Activated T-cell treated with anti-CD3 and anti-CD28 coated beads, Interleukin-2, amount 50 U/mL, for 72 hours (primary cell): ENCODE results near the gene PEPD. TPM values are rescaled to one million over a fixed set of nuclear protein-coding genes. Genes with fewer than 3 reads are reported as not detected.

ENCODE experiments used
- ATAC-seq, 2 donors: fragments of 150-1000 bp; cut with Tn5 transposase; replicated peaks in 1 of 2; 2 replicates each; pipeline ENCODE4 v1.10.0; 2021; ENCODE audit warnings: moderate library complexity in 2 of 2, mild to moderate bottlenecking in 1 of 2
- DNase-seq, 2 donors: peaks; one replicate each; pipeline ENCODE4 v3.0.0; 2021 to 2022; ENCODE audit warnings: mixed read lengths in 1 of 2
- H3K27ac Mint-ChIP-seq: one replicate; pipeline ENCODE4 v1.8.0; 2022; ENCODE audit warnings: mild to moderate bottlenecking, moderate library complexity, mixed read lengths
- H3K27me3 Mint-ChIP-seq: one replicate; pipeline ENCODE4 v1.8.0; 2022; ENCODE audit warnings: low read depth, mixed read lengths
- H3K36me3 Mint-ChIP-seq, 2 donors: one replicate each; pipeline ENCODE4 v1.8.0; 2022; ENCODE audit warnings: mixed read lengths in 2 of 2, mild to moderate bottlenecking in 1 of 2; ENCODE audit not compliant: insufficient read depth in 2 of 2
- H3K4me1 Mint-ChIP-seq: one replicate; pipeline ENCODE4 v1.8.0; 2022; ENCODE audit warnings: low read depth, mixed read lengths
- H3K4me3 Mint-ChIP-seq, 2 donors: one replicate each; pipeline ENCODE4 v1.8.0; 2022; ENCODE audit warnings: mild to moderate bottlenecking in 2 of 2, mixed read lengths in 2 of 2, moderate library complexity in 2 of 2
- H3K9me3 Mint-ChIP-seq, 2 donors: one replicate each; pipeline ENCODE4 v1.8.0; 2022; ENCODE audit warnings: mixed read lengths in 2 of 2
- total RNA-seq, 2 donors: library from RNA; stranded (reverse); gene quantifications; one replicate each; pipeline ENCODE4 v1.2.3, GENCODE V29; 2022

Gene PEPD
- total RNA-seq, 2 donors from 2014 or later, result 19.8 to 21.1 TPM

DNA sequence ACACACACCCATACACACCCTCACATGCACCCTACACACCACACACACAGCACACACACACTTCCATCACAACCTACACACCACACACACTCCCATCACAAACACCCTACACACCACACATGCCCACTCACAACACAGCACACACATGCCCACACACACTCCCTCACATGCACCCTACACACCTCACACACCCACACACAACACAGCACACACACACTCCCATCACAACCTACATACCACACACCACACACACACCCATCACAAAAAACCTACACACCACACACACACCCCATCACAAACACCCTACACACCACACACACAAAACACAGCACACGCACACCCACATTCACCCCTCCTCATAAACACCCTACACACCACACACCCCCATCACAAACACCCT lies 15.1 kb downstream of the PEPD start:
- DNase-seq, result no peak
- H3K36me3 Mint-ChIP-seq, result no peaks in the 10 kb centered on the region
- peaks cover 0 to 8% of the 10 kb centered on the region in 2 donors for H3K9me3 Mint-ChIP-seq
- ATAC-seq, result no peak
- no peak overlapping the region for H3K4me3 Mint-ChIP-seq
- no peak overlapping the region for H3K27ac Mint-ChIP-seq
- H3K27me3 Mint-ChIP-seq, result no peaks in the 10 kb centered on the region
- H3K4me1 Mint-ChIP-seq, result no peaks in the 10 kb centered on the region

DNA sequence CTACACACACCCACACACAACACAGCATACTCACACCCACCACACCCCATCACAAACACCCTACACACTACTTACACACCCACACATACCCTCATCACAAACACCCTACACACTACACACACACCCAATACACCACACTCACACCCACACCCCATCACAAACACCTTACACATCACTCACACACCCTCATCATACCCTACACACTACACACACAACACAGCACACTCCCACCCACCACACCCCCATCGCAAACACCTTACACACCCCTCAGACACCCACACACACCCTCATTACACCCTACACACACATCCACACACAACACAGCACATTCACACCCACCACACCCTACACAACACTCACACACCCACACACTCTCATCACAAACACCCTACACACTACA lies 15.8 kb downstream of the PEPD start:
- H3K27ac Mint-ChIP-seq, result no peak overlapping the region
- no peak overlapping the region for H3K4me3 Mint-ChIP-seq
- no peaks in the 10 kb centered on the region for H3K4me1 Mint-ChIP-seq
- no peak for DNase-seq
- ATAC-seq, result no peak
- peaks cover 0 to 8% of the 10 kb centered on the region in 2 donors for H3K9me3 Mint-ChIP-seq
- no peaks in the 10 kb centered on the region for H3K27me3 Mint-ChIP-seq
- no peaks in the 10 kb centered on the region for H3K36me3 Mint-ChIP-seq

DNA sequence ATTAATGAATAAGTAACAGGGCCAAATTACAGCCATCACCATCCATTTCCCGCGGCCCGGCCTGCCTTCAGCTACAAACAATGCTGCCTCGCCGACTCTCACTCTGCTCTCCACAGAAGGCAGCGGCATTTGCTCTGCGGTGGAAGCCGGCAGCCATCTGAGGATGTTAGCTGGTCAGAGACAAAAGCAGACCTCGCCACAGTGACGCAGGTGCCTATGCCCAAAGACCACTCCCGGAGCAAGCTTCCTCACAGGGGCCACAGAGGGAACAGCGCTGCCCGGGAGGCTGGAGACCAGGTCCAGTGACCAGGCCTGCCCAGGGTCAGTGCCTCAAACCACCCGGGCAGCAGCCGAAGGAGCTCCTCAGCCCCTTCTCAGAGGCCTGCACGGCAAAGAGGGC lies 16.4 kb downstream of the PEPD start:
- peaks cover 0 to 8% of the 10 kb centered on the region in 2 donors for H3K9me3 Mint-ChIP-seq
- H3K36me3 Mint-ChIP-seq, result no peaks in the 10 kb centered on the region
- no peaks in the 10 kb centered on the region for H3K27me3 Mint-ChIP-seq
- no peak overlapping the region for H3K4me3 Mint-ChIP-seq
- DNase-seq, result no peak
- no peak overlapping the region for H3K27ac Mint-ChIP-seq
- no peak for ATAC-seq
- no peaks in the 10 kb centered on the region for H3K4me1 Mint-ChIP-seq

DNA sequence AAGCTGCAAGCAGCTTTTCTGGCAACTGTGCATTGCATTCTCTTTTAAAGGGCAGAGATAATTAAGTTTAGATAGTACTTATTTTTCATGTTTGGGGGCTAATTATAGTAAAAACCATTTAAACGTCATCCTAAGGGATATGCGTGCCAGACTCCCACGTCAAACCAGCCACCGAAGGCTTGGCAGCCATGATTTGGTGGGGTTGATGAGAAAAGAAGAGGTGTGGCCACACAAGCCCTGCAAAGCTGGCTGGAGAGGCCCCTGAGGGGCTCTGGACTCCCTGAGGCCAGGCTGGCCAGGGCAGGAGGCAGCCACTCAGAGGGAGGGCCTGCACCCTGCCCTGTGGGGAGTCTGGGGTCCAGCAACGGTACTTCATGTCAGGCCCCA lies 17.5 kb downstream of the PEPD start:
- Mint-ChIP-seq H3K9me3 (peaks cover 0 to 8% of the 10 kb centered on the region in 2 donors), H3K36me3 (no peaks in the 10 kb centered on the region), H3K4me3 (no peak overlapping the region), H3K27ac (no peak overlapping the region), H3K27me3 (no peaks in the 10 kb centered on the region), H3K4me1 (no peaks in the 10 kb centered on the region)
- DNase-seq, result no peak
- no peak for ATAC-seq

DNA sequence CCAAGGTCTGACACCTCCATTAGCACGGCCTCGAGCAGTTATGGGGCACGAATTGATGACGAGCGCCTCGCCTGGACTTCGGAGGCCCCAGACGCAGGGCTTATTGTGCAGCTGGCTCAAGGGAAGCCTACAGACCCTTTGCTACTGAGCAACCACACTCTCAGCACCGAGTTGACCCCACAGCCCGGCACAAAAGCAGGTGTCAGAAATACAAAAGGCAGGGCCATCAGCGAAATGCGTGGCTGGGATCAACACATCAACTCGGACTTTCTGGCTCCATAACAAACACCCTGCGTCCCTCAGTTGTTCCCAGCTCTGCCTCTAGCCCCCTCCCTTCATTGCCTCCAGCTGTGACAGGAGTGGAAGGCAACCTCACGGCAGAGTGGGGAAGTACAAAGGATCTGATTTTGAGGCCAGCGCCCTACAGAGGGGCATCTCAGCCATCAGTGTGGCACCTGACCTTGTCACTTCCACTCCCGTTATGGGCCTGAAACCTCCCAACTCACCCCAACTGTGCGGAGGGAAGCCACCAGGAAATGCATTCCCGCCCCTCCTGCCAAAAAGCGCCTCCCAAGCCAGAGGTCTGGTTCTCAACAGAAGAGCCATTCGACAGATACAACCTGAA lies 18.0 kb downstream of the PEPD start:
- H3K36me3 Mint-ChIP-seq, result no peaks in the 10 kb centered on the region
- DNase-seq (no peak), ATAC-seq (no peak)
- H3K4me1 Mint-ChIP-seq, result no peaks in the 10 kb centered on the region
- no peak overlapping the region for H3K4me3 Mint-ChIP-seq
- H3K27ac Mint-ChIP-seq, result no peak overlapping the region
- no peaks in the 10 kb centered on the region for H3K27me3 Mint-ChIP-seq
- peaks cover 0 to 8% of the 10 kb centered on the region in 2 donors for H3K9me3 Mint-ChIP-seq

DNA sequence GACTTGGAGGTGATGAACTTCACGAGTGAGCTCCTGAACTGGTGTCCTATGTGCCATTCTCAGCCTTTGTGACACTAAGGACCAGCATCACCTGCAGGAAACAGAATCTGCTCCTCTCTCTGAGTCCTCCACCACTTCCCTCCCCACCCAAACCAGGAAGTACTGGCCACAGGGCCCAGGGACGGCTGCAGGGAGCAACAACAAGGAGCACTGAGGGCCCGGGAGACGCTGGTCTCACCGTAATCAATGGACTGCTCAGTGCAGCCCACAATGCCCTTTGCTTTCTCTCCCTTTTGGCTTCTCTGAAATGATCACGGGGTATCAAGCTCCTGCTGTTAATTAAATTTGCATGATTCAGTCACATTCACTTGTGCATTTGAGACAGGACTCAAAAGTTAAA lies 18.6 kb downstream of the PEPD start:
- Mint-ChIP-seq H3K27ac (no peak overlapping the region), H3K4me1 (no peaks in the 10 kb centered on the region), H3K9me3 (peaks cover 0 to 8% of the 10 kb centered on the region in 2 donors), H3K4me3 (no peak overlapping the region), H3K27me3 (no peaks in the 10 kb centered on the region), H3K36me3 (no peaks in the 10 kb centered on the region)
- DNase-seq (no peak), ATAC-seq (no peak)

DNA sequence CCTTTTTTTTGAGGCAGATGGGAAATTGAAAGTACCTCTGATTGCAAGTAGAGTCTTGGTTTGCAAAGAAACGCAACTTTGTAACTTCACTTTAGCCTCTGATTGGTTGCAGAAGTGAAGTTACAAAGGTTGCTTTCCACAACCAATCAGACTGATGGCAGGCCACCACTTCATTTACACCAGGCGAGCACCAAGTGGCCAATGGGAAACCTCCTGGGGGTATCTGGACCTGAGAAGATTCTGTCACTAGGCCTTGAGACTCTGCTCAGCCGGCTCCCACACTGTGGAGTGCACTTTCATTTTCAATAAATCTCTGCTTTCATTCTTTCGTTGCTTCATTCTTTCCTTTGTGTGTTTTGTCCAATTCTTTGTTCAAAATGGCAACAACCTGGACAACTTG lies 19.1 kb downstream of the PEPD start:
- ATAC-seq (no peak), DNase-seq (no peak)
- Mint-ChIP-seq H3K27ac (no peak overlapping the region), H3K4me1 (no peaks in the 10 kb centered on the region), H3K4me3 (no peak overlapping the region), H3K27me3 (no peaks in the 10 kb centered on the region), H3K9me3 (peaks cover 0 to 8% of the 10 kb centered on the region in 2 donors), H3K36me3 (no peaks in the 10 kb centered on the region)

DNA sequence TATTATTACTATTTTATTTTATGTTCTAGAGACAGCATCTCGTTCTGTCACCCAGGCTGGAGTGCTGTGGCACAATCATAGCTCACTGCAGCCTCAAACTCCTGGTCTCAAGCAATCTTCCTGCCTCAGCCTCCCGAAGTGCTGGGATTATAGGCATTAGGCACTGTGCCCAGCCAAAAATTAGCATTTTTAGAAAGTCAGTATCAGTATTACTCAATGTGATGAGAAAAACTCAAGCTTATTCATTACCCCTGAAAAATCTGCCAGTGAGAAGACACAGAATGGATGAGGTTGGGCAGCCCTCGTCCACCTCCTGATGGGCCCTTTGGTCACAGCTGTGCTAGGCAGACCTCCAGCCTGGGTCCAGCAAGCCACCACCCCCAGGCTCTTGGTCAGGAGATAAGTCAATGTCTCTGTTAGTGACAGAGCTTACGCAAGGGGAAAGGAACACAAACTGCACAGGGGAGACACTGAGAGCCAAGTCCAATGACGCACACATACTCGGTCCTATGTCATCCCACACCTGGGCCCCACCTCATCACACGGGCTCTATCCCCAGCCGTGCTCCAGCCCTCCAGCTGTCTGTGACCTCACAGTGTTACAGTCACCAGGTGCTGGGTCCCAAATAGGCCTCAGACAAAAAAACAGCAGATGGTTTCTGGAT lies 19.8 kb downstream of the PEPD start:
- Mint-ChIP-seq H3K4me3 (no peak overlapping the region), H3K27me3 (no peaks in the 10 kb centered on the region), H3K9me3 (peaks cover 0 to 8% of the 10 kb centered on the region in 2 donors), H3K4me1 (no peaks in the 10 kb centered on the region), H3K27ac (no peak overlapping the region), H3K36me3 (no peaks in the 10 kb centered on the region)
- no peak for ATAC-seq
- no peak for DNase-seq

DNA sequence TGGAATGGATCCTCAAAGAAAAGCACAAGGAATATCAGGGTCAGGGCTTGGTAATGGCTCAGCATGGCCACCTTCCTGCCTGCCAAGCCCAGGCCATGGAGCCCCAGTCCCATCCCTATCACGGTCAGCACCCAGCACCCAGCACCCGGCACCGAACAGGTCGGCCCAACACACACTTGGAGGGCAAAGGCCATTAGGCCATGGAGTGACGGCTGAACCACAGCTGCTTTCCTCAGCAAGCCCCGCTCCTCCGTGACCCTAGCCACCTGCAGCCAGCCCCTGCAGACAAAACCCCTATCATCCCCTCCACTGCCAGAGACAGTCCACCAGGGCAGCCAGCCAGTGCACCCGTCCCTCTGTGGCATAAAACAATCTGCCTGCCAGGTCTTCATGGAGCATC lies 20.6 kb downstream of the PEPD start:
- Mint-ChIP-seq H3K4me1 (no peaks in the 10 kb centered on the region), H3K9me3 (peaks cover 0 to under 1% of the 10 kb centered on the region in 2 donors), H3K4me3 (no peak overlapping the region), H3K27ac (no peak overlapping the region), H3K36me3 (no peaks in the 10 kb centered on the region), H3K27me3 (no peaks in the 10 kb centered on the region)
- DNase-seq, result no peak
- no peak for ATAC-seq

DNA sequence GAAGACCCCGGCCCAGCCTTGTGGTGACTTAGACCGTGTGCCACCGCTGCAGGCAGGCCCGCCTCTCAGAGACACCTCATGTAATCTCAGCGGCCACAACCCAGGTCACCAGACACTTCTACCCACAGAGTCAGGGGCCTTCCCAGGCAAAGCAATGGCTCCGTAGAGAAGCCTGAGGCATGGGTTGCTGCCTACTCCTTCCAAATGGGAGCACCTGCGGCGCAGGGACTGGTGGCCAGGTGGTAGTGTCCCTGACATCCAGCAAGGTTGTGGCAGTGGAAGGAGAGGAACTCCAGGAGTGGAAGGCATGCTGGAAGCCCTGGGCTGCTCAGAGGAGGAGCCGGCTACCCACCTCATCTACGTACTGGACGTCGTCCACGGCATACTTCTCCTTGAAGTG lies 21.0 kb downstream of the PEPD start:
- DNase-seq, result no peak
- no peaks in the 10 kb centered on the region for H3K9me3 Mint-ChIP-seq
- ATAC-seq, result no peak
- H3K36me3 Mint-ChIP-seq, result no peaks in the 10 kb centered on the region
- H3K27me3 Mint-ChIP-seq, result no peaks in the 10 kb centered on the region
- H3K4me1 Mint-ChIP-seq, result no peaks in the 10 kb centered on the region
- no peak overlapping the region for H3K27ac Mint-ChIP-seq
- no peak overlapping the region for H3K4me3 Mint-ChIP-seq

DNA sequence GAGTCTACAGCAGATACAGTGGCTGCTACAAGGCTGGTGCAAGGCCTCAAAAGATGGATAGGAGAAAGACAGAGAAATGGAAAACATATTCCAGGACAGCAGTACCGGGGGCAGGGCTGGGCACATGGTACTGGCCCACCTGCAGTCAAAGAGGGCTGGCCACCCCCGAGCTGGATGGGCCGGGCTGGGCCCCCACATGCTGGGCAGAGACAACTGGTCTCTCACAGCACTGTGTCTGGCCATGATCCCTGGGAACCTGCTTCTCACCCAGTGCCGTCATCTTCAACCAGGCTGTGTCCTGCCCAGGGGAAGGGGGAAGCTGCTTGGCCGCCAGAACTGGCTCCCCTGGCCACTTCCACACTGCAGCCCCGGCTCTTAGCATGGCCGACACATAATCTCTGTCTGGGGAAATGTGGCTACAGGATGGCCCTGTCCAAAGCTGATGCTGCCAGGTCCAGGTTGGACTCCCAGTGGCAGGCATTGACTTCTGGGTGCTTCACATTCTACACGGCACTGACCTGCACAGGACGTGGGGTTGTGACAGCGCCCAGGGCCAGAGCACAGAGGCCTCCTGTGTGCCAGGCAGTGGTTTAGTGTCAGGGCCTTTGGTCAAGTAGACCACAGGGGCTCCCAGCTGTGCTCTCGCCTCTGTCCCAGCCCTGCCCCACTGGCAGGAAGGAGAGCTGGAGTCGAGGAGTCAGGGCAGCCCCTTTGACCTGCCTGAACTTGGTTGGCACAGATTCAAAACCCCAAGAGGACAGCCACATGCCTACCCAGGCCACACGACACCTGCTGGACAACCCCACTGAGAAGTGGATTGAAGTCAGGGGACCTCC lies 21.7 kb downstream of the PEPD start:
- no peaks in the 10 kb centered on the region for H3K36me3 Mint-ChIP-seq
- DNase-seq, result no peak
- H3K27ac Mint-ChIP-seq, result no peak overlapping the region
- H3K4me3 Mint-ChIP-seq, result no peak overlapping the region
- H3K27me3 Mint-ChIP-seq, result no peaks in the 10 kb centered on the region
- no peak for ATAC-seq
- H3K9me3 Mint-ChIP-seq, result no peaks in the 10 kb centered on the region
- no peaks in the 10 kb centered on the region for H3K4me1 Mint-ChIP-seq

DNA sequence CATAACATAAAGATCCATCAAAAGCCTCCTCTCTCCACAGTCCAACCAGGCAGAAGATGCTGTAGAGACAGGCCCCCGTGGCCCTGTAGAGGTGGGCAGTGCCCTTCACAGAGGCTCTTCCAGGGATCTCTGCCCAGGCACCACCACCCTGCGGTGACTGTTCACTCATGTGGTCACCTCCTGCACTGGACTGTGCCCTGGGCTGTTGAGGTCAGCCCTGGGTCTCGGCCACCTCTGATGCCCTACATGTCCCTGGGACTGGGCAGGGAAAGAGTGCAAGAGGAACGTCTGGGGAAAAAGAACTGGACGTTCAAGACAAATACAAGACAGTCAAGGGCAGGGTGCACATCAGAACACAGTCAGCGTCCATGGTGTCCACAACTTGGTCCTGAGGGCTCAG lies 22.3 kb downstream of the PEPD start:
- ATAC-seq (no peak), DNase-seq (no peak)
- Mint-ChIP-seq H3K27me3 (no peaks in the 10 kb centered on the region), H3K4me1 (no peaks in the 10 kb centered on the region), H3K36me3 (no peaks in the 10 kb centered on the region), H3K4me3 (no peak overlapping the region), H3K27ac (no peak overlapping the region), H3K9me3 (no peaks in the 10 kb centered on the region)

DNA sequence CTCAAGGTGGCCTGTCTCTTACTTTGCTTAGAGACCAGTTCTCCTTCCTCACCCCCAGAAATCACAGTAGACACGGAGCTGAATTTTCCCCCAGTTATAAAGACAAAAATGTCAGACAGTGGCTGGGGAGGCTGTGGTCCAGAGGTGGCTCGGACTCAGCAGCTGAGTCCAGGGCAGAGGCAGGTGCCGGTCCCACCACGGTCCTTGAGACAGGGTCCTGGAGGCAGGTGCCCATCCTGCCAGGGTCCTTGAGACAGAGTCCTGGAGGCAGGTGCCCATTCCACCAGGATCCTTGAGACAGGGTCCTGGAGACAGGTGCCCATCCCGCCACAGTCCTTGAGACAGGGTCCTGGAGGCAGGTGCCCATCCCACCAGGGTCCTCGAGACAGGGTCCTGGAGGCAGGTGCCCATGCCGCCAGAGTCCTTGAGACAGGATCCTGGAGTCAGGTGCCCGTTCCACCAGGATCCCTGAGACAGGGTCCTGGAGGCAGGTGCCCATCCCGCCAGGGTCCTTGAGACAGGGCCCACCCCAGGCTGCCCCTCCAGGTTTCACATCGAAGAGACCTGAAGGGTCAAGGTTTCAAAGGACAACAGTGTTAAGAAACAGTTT lies 23.1 kb downstream of the PEPD start:
- Mint-ChIP-seq H3K36me3 (no peaks in the 10 kb centered on the region), H3K9me3 (no peaks in the 10 kb centered on the region), H3K4me3 (no peak overlapping the region), H3K4me1 (no peaks in the 10 kb centered on the region), H3K27me3 (no peaks in the 10 kb centered on the region), H3K27ac (no peak overlapping the region)
- ATAC-seq (no peak), DNase-seq (no peak)
